ENCODE results near the gene CYP1A2.
"Not testable (repeated sequence)": the region's sequence is repeated elsewhere in the genome, so short reads cannot be mapped to it uniquely, and the experiment has no call there.

Gene CYP1A2

GRCh38 chr15:74777769-74778598 lies 29.3 kb downstream of the CYP1A2 start:
- DNase-seq, result peak in 1 of 2 donors; percentile 29

- no peak for DNase-seq
Observed at GRCh38 chr15:74778599-74778970, 29.9 kb downstream of the CYP1A2 start.

- no peak for DNase-seq
Observed at GRCh38 chr15:74779162-74779648, 30.6 kb downstream of the CYP1A2 start.

GRCh38 chr15:74780523-74781430 lies 32.1 kb downstream of the CYP1A2 start:
- DNase-seq, result peak; percentile 68 to 77

GRCh38 chr15:74781431-74782258 lies 33.0 kb downstream of the CYP1A2 start, which contains the start of gene CSK:
Gene CSK, plus strand, starts transcription at chr15:74782080. Its CDS starts 16,218 bp downstream, at chr15:74798298.
- DNase-seq, result peak; percentile 84 to 88

- DNase-seq, result peak; percentile 65 to 69
Observed at GRCh38 chr15:74782259-74783071, 33.8 kb downstream of the CYP1A2 start.

DNA sequence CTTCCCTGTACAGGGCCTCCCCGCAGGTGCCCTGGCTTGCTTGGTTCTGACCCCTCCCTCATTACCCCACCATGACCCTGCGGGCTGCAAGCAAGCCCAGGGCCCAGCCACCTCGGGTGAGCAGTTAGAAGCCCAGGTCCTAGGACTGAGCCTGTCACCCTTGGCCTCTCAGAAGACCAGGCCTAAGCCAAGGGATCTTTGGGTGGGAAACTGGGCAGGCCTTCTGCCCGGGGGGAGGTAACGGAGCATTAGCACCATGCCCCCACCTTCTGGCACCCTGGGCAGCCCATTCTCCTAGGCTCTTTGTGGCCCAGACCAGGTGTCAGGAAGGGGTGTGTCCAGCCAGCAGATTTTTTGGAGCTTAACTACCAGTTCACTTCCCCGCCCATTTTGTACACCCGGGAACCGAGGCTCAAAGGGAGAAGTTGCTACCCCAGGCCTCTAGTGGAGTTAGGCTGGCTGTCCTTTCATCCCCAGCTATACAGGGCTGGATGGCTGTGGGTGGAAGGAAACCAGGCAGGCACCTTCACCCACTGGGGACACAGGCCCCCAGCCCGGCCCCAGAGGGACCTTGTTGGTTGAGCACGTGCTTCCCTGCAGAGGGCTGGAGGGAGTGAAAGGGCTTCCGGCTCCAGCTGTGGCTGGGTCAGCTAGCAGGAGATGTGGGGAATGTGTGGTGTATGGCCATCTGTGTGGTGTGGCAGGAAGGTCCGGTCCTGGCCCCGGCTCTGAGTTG lies 34.6 kb downstream of the CYP1A2 start:
- DNase-seq, result peak; percentile 47 to 48

GRCh38 chr15:74783808-74784175 lies 35.1 kb downstream of the CYP1A2 start:
- no peak for DNase-seq

- no peak for DNase-seq
Observed at GRCh38 chr15:74784426-74785193, 36.0 kb downstream of the CYP1A2 start.

- peak; percentile 67 to 68 for DNase-seq
Observed at GRCh38 chr15:74785194-74786032, 36.8 kb downstream of the CYP1A2 start.

- not testable (repeated sequence) for DNase-seq
Observed at GRCh38 chr15:74786081-74786480, 37.4 kb downstream of the CYP1A2 start.

DNA sequence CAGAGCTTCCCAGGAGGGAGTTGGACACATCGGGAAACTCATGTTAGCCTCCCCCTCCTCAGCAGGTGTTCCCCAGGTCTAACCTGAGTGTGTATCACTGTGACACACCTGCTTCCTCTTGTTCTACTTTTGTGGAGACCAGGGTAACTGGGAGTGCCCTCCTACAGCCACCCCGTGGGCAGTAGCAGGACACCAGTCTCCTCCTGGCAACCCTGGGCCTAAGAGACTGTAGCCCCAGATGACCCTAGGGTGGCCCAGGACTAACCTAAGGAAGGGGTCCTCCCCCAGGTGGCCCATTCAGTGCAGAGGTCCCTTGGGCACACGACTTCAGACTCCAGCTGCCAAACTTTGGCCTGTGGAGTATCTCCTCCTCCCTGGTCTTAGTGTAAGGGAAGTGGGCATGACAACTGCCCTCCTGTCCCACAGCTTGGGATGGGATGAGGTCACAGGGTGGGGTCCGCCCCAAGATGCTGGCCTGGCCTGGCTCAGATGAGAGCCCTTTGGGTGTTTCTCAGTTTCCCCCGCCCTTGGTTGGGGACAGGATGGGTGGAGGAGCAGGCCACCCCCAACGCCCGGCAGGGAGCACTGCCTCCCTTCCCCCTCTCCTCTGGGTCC lies 38.0 kb downstream of the CYP1A2 start:
- peak in 1 of 2 donors; percentile 58 for DNase-seq

DNA sequence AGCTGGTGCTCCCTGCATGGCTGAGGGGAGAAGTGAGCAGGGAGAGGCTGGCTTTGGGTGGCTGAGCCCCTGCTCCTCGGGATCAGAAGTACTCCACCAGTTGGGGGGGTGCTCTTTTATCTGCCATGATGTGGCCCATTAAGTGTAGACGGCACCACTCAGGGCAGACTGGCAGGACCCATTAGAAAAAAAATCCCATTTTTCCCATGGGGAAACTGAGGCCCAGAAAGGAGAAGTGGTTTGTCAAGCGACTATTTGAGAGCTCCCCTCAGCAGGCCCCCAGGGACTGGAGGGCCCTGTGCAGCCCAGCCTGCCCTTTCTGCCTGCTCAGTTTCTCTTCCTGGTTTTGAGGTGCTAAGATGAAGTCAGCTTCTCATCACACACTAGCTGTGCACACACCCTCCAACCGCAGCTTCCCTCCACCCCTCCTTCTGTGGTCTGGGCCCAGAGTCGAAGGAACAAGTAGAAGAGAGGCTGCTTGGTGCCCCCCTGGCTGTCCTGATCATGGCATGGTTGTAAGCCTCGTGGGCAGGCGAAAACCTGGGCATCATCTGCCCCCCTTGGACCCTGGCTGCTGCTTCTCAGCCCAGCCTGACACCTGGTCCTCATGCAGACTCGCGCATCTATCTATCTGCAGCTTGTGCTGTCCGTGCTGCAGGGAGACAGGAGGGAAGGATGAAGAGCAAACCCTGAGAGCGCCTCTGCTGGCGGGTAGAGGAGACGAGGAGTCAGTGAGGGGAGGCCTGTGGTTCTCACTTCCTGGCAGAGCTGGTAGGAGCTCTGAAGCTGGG lies 38.8 kb downstream of the CYP1A2 start:
- DNase-seq, result peak; percentile 90 to 92

GRCh38 chr15:74788042-74788682 lies 39.5 kb downstream of the CYP1A2 start:
- DNase-seq, result peak in 1 of 2 donors; percentile 33

- peak; percentile 63 for DNase-seq
Observed at GRCh38 chr15:74788683-74789151, 40.1 kb downstream of the CYP1A2 start.

DNA sequence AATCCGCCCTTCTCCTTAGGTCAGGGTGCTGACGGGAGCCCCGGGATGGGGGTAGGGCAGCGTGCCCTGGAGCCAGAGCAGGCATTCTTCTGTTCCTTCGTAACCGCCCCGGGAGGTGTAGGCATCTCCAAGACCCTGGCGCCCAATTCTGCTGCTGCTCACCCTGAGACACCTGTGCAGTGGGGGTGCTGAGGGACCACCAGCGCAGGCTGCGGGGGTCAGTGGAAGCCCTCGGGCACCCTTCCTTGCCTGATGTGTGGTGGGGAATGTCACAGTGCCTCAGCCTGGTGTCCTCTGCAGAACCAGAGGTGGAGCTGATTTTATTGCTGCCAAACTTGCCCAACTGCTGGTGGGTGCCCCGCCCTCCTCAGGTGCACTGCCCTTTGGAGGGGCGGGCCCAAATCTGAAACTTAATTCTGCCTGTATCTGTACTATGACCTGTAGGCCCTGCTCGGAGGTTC lies 40.6 kb downstream of the CYP1A2 start:
- peak; percentile 48 to 53 for DNase-seq

DNA sequence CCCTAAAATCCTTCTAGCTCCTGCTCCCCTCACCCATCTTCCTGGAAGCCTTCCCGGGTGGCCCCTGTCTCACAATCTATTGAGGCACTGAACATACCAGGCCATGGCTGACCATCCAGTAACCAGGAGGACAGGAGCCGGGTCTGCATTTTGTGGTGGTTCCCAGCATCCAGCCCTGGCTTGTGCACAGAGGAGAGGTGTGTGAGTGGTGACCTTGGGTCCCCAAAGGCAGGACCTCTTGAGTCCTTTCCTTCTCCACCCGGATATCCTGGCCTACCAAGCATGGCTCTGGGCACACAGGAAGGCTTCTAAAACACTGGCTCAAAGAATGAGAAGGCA lies 41.1 kb downstream of the CYP1A2 start:
- no peak for DNase-seq
